T-helper 1 cell treated with Interleukin-12 subunit alpha and Interleukin-12 subunit beta and Interleukin-4 antibody, amounts not matched to agents 30 μg/mL and 1 μg/mL, for 36 hours (primary cell): ENCODE measurements around the gene NMNAT2.
"Not testable (repeated sequence)": the region's sequence is repeated elsewhere in the genome, so short reads cannot be mapped to it uniquely, and the experiment has no call there.

Experiments
- H3K27ac Mint-ChIP-seq: one replicate; pipeline ENCODE4 v1.8.0; 2021; ENCODE audit warnings: mild to moderate bottlenecking, mixed read lengths
- H3K27me3 Mint-ChIP-seq: one replicate; pipeline ENCODE4 v1.8.0; 2021; ENCODE audit warnings: low read depth, mixed read lengths
- H3K36me3 Mint-ChIP-seq: one replicate; pipeline ENCODE4 v1.8.0; 2021; ENCODE audit warnings: low read depth, mixed read lengths
- H3K4me1 Mint-ChIP-seq: one replicate; pipeline ENCODE4 v1.8.0; 2021; ENCODE audit warnings: low read depth, mixed read lengths
- H3K4me3 Mint-ChIP-seq: one replicate; pipeline ENCODE4 v1.8.0; 2021; ENCODE audit warnings: mild to moderate bottlenecking, moderate library complexity, mixed read lengths
- H3K9me3 Mint-ChIP-seq: one replicate; pipeline ENCODE4 v1.8.0; 2021; ENCODE audit warnings: mixed read lengths

Gene NMNAT2

GRCh38 chr1:183403498-183403897 is 14.7 kb downstream of the NMNAT2 start:
- Mint-ChIP-seq H3K27me3 (peaks cover 38% of the 10 kb centered on the region), H3K4me3 (no peak overlapping the region), H3K9me3 (no peaks in the 10 kb centered on the region), H3K4me1 (no peaks in the 10 kb centered on the region), H3K36me3 (no peaks in the 10 kb centered on the region), H3K27ac (no peak overlapping the region)

GRCh38 chr1:183401565-183401964 is 16.6 kb downstream of the NMNAT2 start:
- not testable (repeated sequence) for H3K9me3 Mint-ChIP-seq, H3K27ac Mint-ChIP-seq, H3K4me3 Mint-ChIP-seq, H3K4me1 Mint-ChIP-seq, H3K36me3 Mint-ChIP-seq
- H3K27me3 Mint-ChIP-seq = peaks cover 32% of the 10 kb centered on the region

DNA sequence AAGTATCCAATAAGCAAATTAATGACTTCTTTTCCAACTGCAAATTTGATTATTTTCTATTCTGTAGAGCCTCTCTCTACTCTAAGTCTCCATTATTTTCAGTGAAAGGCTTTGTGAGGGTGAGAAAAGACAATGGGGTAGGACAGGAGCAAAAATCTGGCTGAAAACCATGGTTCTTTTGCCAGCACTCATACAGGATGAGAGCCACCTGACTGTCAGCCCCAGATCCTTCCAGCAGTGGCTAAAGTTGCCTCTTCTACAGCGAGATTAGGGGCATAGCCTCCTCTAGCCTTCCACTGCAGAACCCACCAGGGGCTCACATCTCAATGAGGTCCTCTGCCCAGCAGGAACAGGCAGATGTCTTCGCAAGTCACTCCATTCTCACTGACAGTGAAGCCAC is 23.7 kb downstream of the NMNAT2 start:
- peaks cover 15% of the 10 kb centered on the region for H3K27me3 Mint-ChIP-seq
- no peaks in the 10 kb centered on the region for H3K36me3 Mint-ChIP-seq
- no peaks in the 10 kb centered on the region for H3K9me3 Mint-ChIP-seq
- H3K4me1 Mint-ChIP-seq = no peaks in the 10 kb centered on the region
- no peak overlapping the region for H3K27ac Mint-ChIP-seq
- H3K4me3 Mint-ChIP-seq = no peak overlapping the region

DNA sequence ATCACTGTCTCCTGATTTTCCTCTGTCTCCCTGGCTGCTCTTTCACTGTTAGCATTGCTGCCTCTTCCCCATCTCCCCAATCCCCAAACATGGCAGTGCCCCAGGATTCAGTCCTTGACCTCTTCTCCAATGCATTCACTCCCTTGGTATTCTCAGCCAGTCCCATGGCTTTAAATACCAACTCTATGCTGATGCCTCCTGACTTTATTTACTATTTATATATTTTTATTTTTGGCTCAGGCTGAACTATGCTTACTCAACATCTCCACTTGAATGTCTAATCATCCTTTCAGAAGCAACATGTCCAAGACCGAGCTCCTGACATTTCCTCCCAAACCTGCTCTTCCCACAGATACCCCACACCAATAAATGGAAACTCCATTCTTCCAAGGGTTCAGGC is 26.3 kb downstream of the NMNAT2 start:
- Mint-ChIP-seq H3K36me3 (no peaks in the 10 kb centered on the region), H3K4me1 (no peaks in the 10 kb centered on the region), H3K9me3 (no peaks in the 10 kb centered on the region), H3K4me3 (no peak overlapping the region), H3K27me3 (peaks cover 8% of the 10 kb centered on the region), H3K27ac (no peak overlapping the region)

GRCh38 chr1:183390561-183390960 is 27.6 kb downstream of the NMNAT2 start:
- Mint-ChIP-seq H3K4me3 (no peak overlapping the region), H3K4me1 (no peaks in the 10 kb centered on the region), H3K36me3 (no peaks in the 10 kb centered on the region), H3K27me3 (peaks cover 13% of the 10 kb centered on the region), H3K9me3 (no peaks in the 10 kb centered on the region), H3K27ac (no peak overlapping the region)

GRCh38 chr1:183388735-183389134 is 29.4 kb downstream of the NMNAT2 start:
- Mint-ChIP-seq H3K27me3 (peaks cover 7% of the 10 kb centered on the region), H3K4me1 (no peaks in the 10 kb centered on the region), H3K27ac (no peak overlapping the region)

GRCh38 chr1:183385340-183386144 is 32.6 kb downstream of the NMNAT2 start:
- Mint-ChIP-seq H3K4me1 (no peaks in the 10 kb centered on the region), H3K4me3 (no peak overlapping the region), H3K27ac (no peak overlapping the region), H3K9me3 (no peaks in the 10 kb centered on the region), H3K27me3 (peaks cover 15% of the 10 kb centered on the region), H3K36me3 (no peaks in the 10 kb centered on the region)

More at GRCh38 chr1:183388735-183389134, 29.4 kb downstream of the NMNAT2 start:
- H3K36me3 Mint-ChIP-seq = no peaks in the 10 kb centered on the region
- no peak overlapping the region for H3K4me3 Mint-ChIP-seq
- H3K9me3 Mint-ChIP-seq = no peaks in the 10 kb centered on the region

GRCh38 chr1:183379951-183380350 is 38.2 kb downstream of the NMNAT2 start:
- H3K27ac Mint-ChIP-seq = no peak overlapping the region
- H3K4me1 Mint-ChIP-seq = no peaks in the 10 kb centered on the region
- H3K9me3 Mint-ChIP-seq = no peaks in the 10 kb centered on the region
- no peak overlapping the region for H3K4me3 Mint-ChIP-seq
- H3K36me3 Mint-ChIP-seq = no peaks in the 10 kb centered on the region
- H3K27me3 Mint-ChIP-seq = peaks cover 13% of the 10 kb centered on the region

- H3K9me3 Mint-ChIP-seq = no peaks in the 10 kb centered on the region
- H3K36me3 Mint-ChIP-seq = no peaks in the 10 kb centered on the region
- no peak overlapping the region for H3K4me3 Mint-ChIP-seq
- H3K4me1 Mint-ChIP-seq = no peaks in the 10 kb centered on the region
- H3K27ac Mint-ChIP-seq = no peak overlapping the region
- peaks cover under 1% of the 10 kb centered on the region for H3K27me3 Mint-ChIP-seq
Observed at GRCh38 chr1:183375381-183375780, 42.8 kb downstream of the NMNAT2 start.

- Mint-ChIP-seq H3K36me3 (no peaks in the 10 kb centered on the region), H3K27me3 (no peaks in the 10 kb centered on the region), H3K27ac (no peak overlapping the region), H3K9me3 (no peaks in the 10 kb centered on the region), H3K4me3 (no peak overlapping the region), H3K4me1 (no peaks in the 10 kb centered on the region)
Observed at GRCh38 chr1:183374825-183375224, 43.4 kb downstream of the NMNAT2 start.

GRCh38 chr1:183372586-183373230 is 45.5 kb downstream of the NMNAT2 start:
- H3K27me3 Mint-ChIP-seq = peaks cover 4% of the 10 kb centered on the region

DNA sequence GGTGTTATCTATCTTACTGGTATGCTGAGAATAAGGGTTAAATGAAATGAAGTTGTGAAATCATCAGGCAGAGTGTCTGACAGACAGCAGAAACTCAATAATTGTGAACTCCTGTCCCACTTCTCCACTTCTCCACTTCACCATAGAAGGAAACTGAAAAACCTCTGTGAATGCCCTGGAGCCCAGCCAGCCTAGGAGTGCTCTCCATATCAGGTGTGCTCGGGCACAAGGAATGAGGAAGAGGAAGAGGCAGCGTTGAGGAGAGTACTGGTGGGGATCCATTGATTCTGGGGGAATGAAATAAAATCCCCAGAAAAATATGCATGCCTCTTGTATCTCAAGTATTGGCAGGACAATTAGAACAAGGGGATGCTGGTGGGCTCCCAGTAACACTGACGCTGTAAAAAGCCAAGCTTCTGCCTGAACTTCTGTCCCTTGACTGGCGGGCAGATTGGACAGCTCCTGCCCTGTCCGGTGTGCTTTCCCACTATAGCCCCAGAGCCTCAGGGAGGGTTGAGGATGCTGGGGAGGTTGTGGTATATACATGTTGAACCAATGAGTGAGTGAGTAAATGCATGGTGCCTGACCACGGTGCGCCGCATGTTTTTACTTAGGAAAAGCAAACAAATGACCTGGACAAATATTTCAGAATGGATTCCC is 47.7 kb downstream of the NMNAT2 start:
- Mint-ChIP-seq H3K27me3 (peaks cover 4% of the 10 kb centered on the region), H3K4me1 (no peaks in the 10 kb centered on the region), H3K4me3 (no peak overlapping the region), H3K9me3 (no peaks in the 10 kb centered on the region), H3K36me3 (no peaks in the 10 kb centered on the region), H3K27ac (no peak overlapping the region)

More at GRCh38 chr1:183372586-183373230, 45.5 kb downstream of the NMNAT2 start:
- Mint-ChIP-seq H3K9me3 (no peaks in the 10 kb centered on the region), H3K4me1 (no peaks in the 10 kb centered on the region), H3K27ac (no peak overlapping the region), H3K36me3 (no peaks in the 10 kb centered on the region), H3K4me3 (no peak overlapping the region)

- no peaks in the 10 kb centered on the region for H3K36me3 Mint-ChIP-seq
- H3K27ac Mint-ChIP-seq = no peak overlapping the region
- H3K4me1 Mint-ChIP-seq = no peaks in the 10 kb centered on the region
- no peak overlapping the region for H3K4me3 Mint-ChIP-seq
- no peaks in the 10 kb centered on the region for H3K9me3 Mint-ChIP-seq
- H3K27me3 Mint-ChIP-seq = peaks cover 4% of the 10 kb centered on the region
Observed at GRCh38 chr1:183368213-183369108, 49.7 kb downstream of the NMNAT2 start.

DNA sequence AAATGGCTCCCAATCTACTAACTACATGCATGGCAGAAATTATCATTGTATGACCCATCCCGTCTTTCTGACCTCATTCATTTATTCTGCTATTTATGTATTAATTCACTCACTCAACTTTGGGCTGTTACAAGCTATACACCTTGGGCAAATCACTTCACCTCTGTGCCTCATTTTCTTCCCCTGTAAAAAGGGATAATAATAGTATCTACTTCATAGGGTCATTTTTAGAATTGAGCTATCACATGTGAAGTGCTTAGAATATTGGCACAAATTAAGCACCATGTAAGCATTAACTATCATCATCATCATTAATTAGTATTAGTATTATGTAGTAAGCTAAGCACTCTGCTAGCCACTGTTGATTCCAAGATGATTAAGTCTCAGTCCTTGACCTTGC is 52.1 kb downstream of the NMNAT2 start:
- peaks cover 4% of the 10 kb centered on the region for H3K27me3 Mint-ChIP-seq
- H3K9me3 Mint-ChIP-seq = no peaks in the 10 kb centered on the region
- H3K27ac Mint-ChIP-seq = no peak overlapping the region
- no peak overlapping the region for H3K4me3 Mint-ChIP-seq
- no peaks in the 10 kb centered on the region for H3K4me1 Mint-ChIP-seq
- H3K36me3 Mint-ChIP-seq = no peaks in the 10 kb centered on the region
